ENCODE data around the gene DIP2B. TPM values are rescaled to one million over a fixed set of nuclear protein-coding genes. Genes with fewer than 3 reads are reported as not detected.
A peak's percentile ranks its signal among the peaks of the same experiment; 100 is the strongest.

DIP2B gene
- total RNA-seq, 1 donor from 2014 or later = 32.3 TPM

GRCh38 chr12:50579757-50580267, 75.0 kb downstream of the DIP2B start:
- H3K4me1 Mint-ChIP-seq = peaks cover 34% of the 10 kb centered on the region
- ATAC-seq (ENCODE audit: low read depth) (peak; percentile 45), DNase-seq (no peak)
- peaks cover 4% of the 10 kb centered on the region for H3K36me3 Mint-ChIP-seq (ENCODE audit: low read depth)
- POLR2A ChIA-PET = interaction anchor here (0.7 to 1.2 kb wide), 4 partner anchors 10 to 75 kb away, joined by 3 to 4 read pairs (median 3); partner anchors contain the start of gene DIP2B
- no peaks in the 10 kb centered on the region for H3K27me3 Mint-ChIP-seq
- TF ChIP-seq CTCF (IDR thresholded peaks at IDR 0.05) = no peak
- H3K9me3 Mint-ChIP-seq = no peaks in the 10 kb centered on the region
- CTCF ChIA-PET = no interaction called here
- intact Hi-C loops (cut with micrococcal nuclease) = loop anchor here (2.0 kb wide), 1 partner anchor 15 kb away; no protein-coding TSS in a partner anchor
- H3K4me3 Mint-ChIP-seq = peak overlapping the region; percentile 62
- peak overlapping the region; percentile 79 for H3K27ac Mint-ChIP-seq

GRCh38 chr12:50580436-50580835, 75.7 kb downstream of the DIP2B start:
- no peak for ATAC-seq (ENCODE audit: low read depth)
- intact Hi-C loops (cut with micrococcal nuclease) = loop anchor here (2.0 kb wide), 1 partner anchor 16 kb away; no protein-coding TSS in a partner anchor
- Mint-ChIP-seq H3K9me3 (no peaks in the 10 kb centered on the region), H3K27ac (peak overlapping the region; percentile 50), H3K4me3 (peak overlapping the region; percentile 28), H3K27me3 (no peaks in the 10 kb centered on the region), H3K4me1 (peaks cover 28% of the 10 kb centered on the region), H3K36me3 (ENCODE audit: low read depth) (peaks cover 4% of the 10 kb centered on the region)
- CTCF ChIA-PET = no interaction called here
- no peak for DNase-seq
- POLR2A ChIA-PET = interaction anchor here (0.7 to 1.1 kb wide), 3 partner anchors 9 to 76 kb away, joined by 3 to 4 read pairs (median 3); partner anchors contain the start of gene DIP2B
- no peak for TF ChIP-seq CTCF (IDR thresholded peaks at IDR 0.05)

GRCh38 chr12:50581226-50582184, 76.7 kb downstream of the DIP2B start:
- CTCF ChIA-PET = interaction anchor here (1.2 kb wide), 1 partner anchor 57 kb away, joined by 3 read pairs; no protein-coding TSS in a partner anchor
- no peak overlapping the region for H3K27ac Mint-ChIP-seq

GRCh38 chr12:50584135-50584534, 79.3 kb downstream of the DIP2B start:
- CTCF ChIA-PET = no interaction called here
- Mint-ChIP-seq H3K9me3 (no peaks in the 10 kb centered on the region), H3K4me3 (no peak overlapping the region)

More at GRCh38 chr12:50581226-50582184, 76.7 kb downstream of the DIP2B start:
- DNase-seq (no peak), ATAC-seq (ENCODE audit: low read depth) (no peak)
- Mint-ChIP-seq H3K9me3 (no peaks in the 10 kb centered on the region), H3K4me1 (peaks cover 28% of the 10 kb centered on the region), H3K36me3 (ENCODE audit: low read depth) (peaks cover 4% of the 10 kb centered on the region), H3K27me3 (no peaks in the 10 kb centered on the region), H3K4me3 (no peak overlapping the region)
- POLR2A ChIA-PET = no interaction called here
- TF ChIP-seq CTCF (IDR thresholded peaks at IDR 0.05) = no peak
- intact Hi-C loops (cut with micrococcal nuclease) = loop anchor here (2.0 kb wide), 1 partner anchor 17 kb away; no protein-coding TSS in a partner anchor

More at GRCh38 chr12:50584135-50584534, 79.3 kb downstream of the DIP2B start:
- DNase-seq = no peak
- Mint-ChIP-seq H3K27me3 (no peaks in the 10 kb centered on the region), H3K27ac (no peak overlapping the region), H3K4me1 (peaks cover 40% of the 10 kb centered on the region), H3K36me3 (ENCODE audit: low read depth) (peaks cover 4% of the 10 kb centered on the region)
- no peak for TF ChIP-seq CTCF (IDR thresholded peaks at IDR 0.05)
- POLR2A ChIA-PET = no interaction called here
- intact Hi-C loops (cut with micrococcal nuclease) = no loop called here
- ATAC-seq (ENCODE audit: low read depth) = no peak

Data from activated B cell treated with CpG ODN at 0.5 μM for 24 hours (primary cell).